HepG2 (cell line): Measurements from ENCODE around the gene FGFR3. TPM values are rescaled to one million over a fixed set of nuclear protein-coding genes. Genes with fewer than 3 reads are reported as not detected.

Source experiments
- AKNA ChIP-seq: sonication (generic); formaldehyde crosslinking; IDR thresholded peaks from 2 replicates; pipeline ENCODE4 v1.4.0; 2020; ENCODE audit warnings: missing genetic modification reagents, borderline replicate concordance
- CC2D1A ChIP-seq: sonication (generic); formaldehyde crosslinking; IDR thresholded peaks from 2 replicates; pipeline ENCODE4 v1.8.1; 2023; ENCODE audit warnings: mild to moderate bottlenecking, missing genetic modification reagents
- HDAC1 ChIP-seq: sonication (generic); formaldehyde crosslinking; IDR thresholded peaks from 2 replicates; pipeline ENCODE4 v1.5.1; 2020; ENCODE audit warnings: mild to moderate bottlenecking, missing genetic modification reagents
- HOXA5 ChIP-seq: sonication (generic); formaldehyde crosslinking; IDR thresholded peaks from 2 replicates; pipeline ENCODE4 v1.4.0; 2020; ENCODE audit warnings: missing genetic modification reagents
- NRL ChIP-seq: sonication (generic); formaldehyde crosslinking; IDR thresholded peaks from 2 replicates; pipeline ENCODE4 v1.5.0; 2020; ENCODE audit warnings: missing genetic modification reagents, mild to moderate bottlenecking, moderate library complexity, borderline replicate concordance
- PLRG1 ChIP-seq: fragments of 450-650 bp; conservative IDR thresholded peaks from 2 replicates; pipeline ENCODE4 v1.6.1; 2016
- RXRB ChIP-seq: IDR thresholded peaks from 2 replicates; pipeline ENCODE4 v1.6.1; 2016; ENCODE audit warnings: borderline replicate concordance, missing genetic modification reagents, missing compliant biosample characterization
- SOX5 ChIP-seq: IDR thresholded peaks from 2 replicates; pipeline ENCODE4 v1.6.1; 2016; ENCODE audit warnings: borderline replicate concordance
- SP2 ChIP-seq: sonication (generic); formaldehyde crosslinking; IDR thresholded peaks from 2 replicates; pipeline ENCODE4 v1.5.1; 2020; ENCODE audit warnings: mild to moderate bottlenecking, missing genetic modification reagents
- STAT6 ChIP-seq: sonication (generic); formaldehyde crosslinking; IDR thresholded peaks from 2 replicates; pipeline ENCODE4 v1.4.0; 2020; ENCODE audit warnings: missing genetic modification reagents, mild to moderate bottlenecking, borderline replicate concordance
- YY1 ChIP-seq: IDR thresholded peaks from 2 replicates; pipeline ENCODE4 v1.6.1; 2011; ENCODE audit warnings: low read length, low read depth, moderate library complexity, mild to moderate bottlenecking; ENCODE audit not compliant: insufficient read depth, insufficient replicate concordance
- ZFP82 ChIP-seq: sonication (generic); formaldehyde crosslinking; IDR thresholded peaks from 2 replicates; pipeline ENCODE4 v1.5.1; 2020; ENCODE audit warnings: mild to moderate bottlenecking, missing genetic modification reagents, borderline replicate concordance
- ZNF143 ChIP-seq: sonication (generic); formaldehyde crosslinking; IDR thresholded peaks from 2 replicates; pipeline ENCODE4 v1.4.0; 2020; ENCODE audit warnings: missing genetic modification reagents
- ZNF232 ChIP-seq: sonication (generic); formaldehyde crosslinking; IDR thresholded peaks from 2 replicates; pipeline ENCODE4 v1.4.0; 2020; ENCODE audit warnings: missing genetic modification reagents, borderline replicate concordance
- ZNF263 ChIP-seq: sonication (generic); formaldehyde crosslinking; IDR thresholded peaks from 2 replicates; pipeline ENCODE4 v1.4.0; 2020; ENCODE audit warnings: missing genetic modification reagents
- ZNF510 ChIP-seq: sonication (generic); formaldehyde crosslinking; IDR thresholded peaks from 2 replicates; pipeline ENCODE4 v1.4.0; 2020; ENCODE audit warnings: low read depth, mild to moderate bottlenecking, missing genetic modification reagents
- ZSCAN20 ChIP-seq: sonication (generic); formaldehyde crosslinking; IDR thresholded peaks from 2 replicates; pipeline ENCODE4 v1.4.0; 2020; ENCODE audit warnings: missing genetic modification reagents, mild to moderate bottlenecking, borderline replicate concordance
- ZSCAN9 ChIP-seq: IDR thresholded peaks from 2 replicates; pipeline ENCODE4 v1.6.1; 2016; ENCODE audit warnings: borderline replicate concordance
- polyA plus RNA-seq, 8 experiments: library from polyadenylated mRNA; depleted of rRNA in 3 of 8; stranded (reverse) in 7 of 8; unstranded in 1 of 8; fragments of >200 nt; fragmentation: Illumina TruSeq in 4 of 8; extraction: Trizol in 4 of 8; gene quantifications; 2 replicates each; pipeline versions ENCODE4 v1.2.1 to v1.2.3, GENCODE V29; 2011 to 2016; ENCODE audit warnings: low read depth in 4 of 8, missing spikeins in 1 of 8, mixed read lengths in 1 of 8; ENCODE audit not compliant: insufficient read depth in 1 of 8
- total RNA-seq, 5 experiments: library from RNA; depleted of rRNA; stranded (reverse); fragments of >200 nt; fragmentation: Illumina TruSeq; extraction: Trizol; gene quantifications; 2 replicates each; pipeline ENCODE4 v1.2.3, GENCODE V29; 2016; ENCODE audit warnings: low read depth in 1 of 5
- TF ChIP-seq, protein P1 (sequence below): sonication (generic); formaldehyde crosslinking; IDR thresholded peaks from 2 replicates; pipeline ENCODE4 v1.4.0; 2020; ENCODE audit warnings: mild to moderate bottlenecking, low read depth, missing genetic modification reagents
- TF ChIP-seq, protein P2 (sequence below): sonication (generic); formaldehyde crosslinking; IDR thresholded peaks from 2 replicates; pipeline ENCODE4 v1.5.1; 2020; ENCODE audit warnings: mild to moderate bottlenecking, missing genetic modification reagents, moderate library complexity

Gene FGFR3
- total and polyA plus RNA-seq, 2 of the 13 experiments (the other 11 are each of a cell fraction or from before 2014, with no cell fraction given), result 103 to 109 TPM

- peak; percentile 55; the same call in 1 of the 2 replicates for TF ChIP-seq AKNA (CRISPR knock-in tag)
- no peak for TF ChIP-seq CC2D1A (CRISPR knock-in tag)
- peak; percentile 27; the same call in 1 of the 2 replicates for TF ChIP-seq NRL (CRISPR knock-in tag)
- TF ChIP-seq PLRG1, result no peak
- no peak for TF ChIP-seq STAT6
- no peak for TF ChIP-seq ZFP82 (CRISPR knock-in tag)
- TF ChIP-seq ZNF510 (CRISPR knock-in tag), result no peak
- peak; percentile 80 for TF ChIP-seq ZNF143 (CRISPR knock-in tag)
- TF ChIP-seq, protein P1, sequence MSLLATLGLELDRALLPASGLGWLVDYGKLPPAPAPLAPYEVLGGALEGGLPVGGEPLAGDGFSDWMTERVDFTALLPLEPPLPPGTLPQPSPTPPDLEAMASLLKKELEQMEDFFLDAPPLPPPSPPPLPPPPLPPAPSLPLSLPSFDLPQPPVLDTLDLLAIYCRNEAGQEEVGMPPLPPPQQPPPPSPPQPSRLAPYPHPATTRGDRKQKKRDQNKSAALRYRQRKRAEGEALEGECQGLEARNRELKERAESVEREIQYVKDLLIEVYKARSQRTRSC (CRISPR knock-in tag), result no peak
- peak; percentile 66 for TF ChIP-seq ZNF263
- TF ChIP-seq ZSCAN20 (CRISPR knock-in tag), result no peak
- TF ChIP-seq HOXA5 (CRISPR knock-in tag), result peak; percentile 23; the same call in 1 of the 2 replicates
- peak; percentile 52; the same call in 1 of the 2 replicates for TF ChIP-seq RXRB (CRISPR knock-in tag)
- TF ChIP-seq HDAC1, result peak; percentile 73
- TF ChIP-seq SOX5, result peak; percentile 81; the same call in 1 of the 2 replicates
- peak; percentile 43; the same call in 1 of the 2 replicates for TF ChIP-seq ZNF232 (CRISPR knock-in tag)
- TF ChIP-seq SP2 (CRISPR knock-in tag), result no peak
- TF ChIP-seq YY1, result peak; percentile 48
- no peak for TF ChIP-seq ZSCAN9 (CRISPR knock-in tag)
- TF ChIP-seq, protein P2, sequence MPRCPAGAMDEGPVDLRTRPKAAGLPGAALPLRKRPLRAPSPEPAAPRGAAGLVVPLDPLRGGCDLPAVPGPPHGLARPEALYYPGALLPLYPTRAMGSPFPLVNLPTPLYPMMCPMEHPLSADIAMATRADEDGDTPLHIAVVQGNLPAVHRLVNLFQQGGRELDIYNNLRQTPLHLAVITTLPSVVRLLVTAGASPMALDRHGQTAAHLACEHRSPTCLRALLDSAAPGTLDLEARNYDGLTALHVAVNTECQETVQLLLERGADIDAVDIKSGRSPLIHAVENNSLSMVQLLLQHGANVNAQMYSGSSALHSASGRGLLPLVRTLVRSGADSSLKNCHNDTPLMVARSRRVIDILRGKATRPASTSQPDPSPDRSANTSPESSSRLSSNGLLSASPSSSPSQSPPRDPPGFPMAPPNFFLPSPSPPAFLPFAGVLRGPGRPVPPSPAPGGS (CRISPR knock-in tag), result peak; percentile 72; the same call in 1 of the 2 replicates
These were observed 15.1 kb upstream of the FGFR3 start (continued) for GRCh38 chr4:1777822-1778641.
